ENCODE measurements around the gene CLSTN2.

The CLSTN2 gene

GRCh38 chr3:140370686-140371085, 435.7 kb downstream of the CLSTN2 start:
- Histone ChIP-seq H3K4me3 (no peak overlapping the region), H3K27ac (no peak overlapping the region)
- DNase-seq (ENCODE audit: low spot score): no peak
- no peak for TF ChIP-seq CTCF (IDR thresholded peaks at IDR 0.05)

GRCh38 chr3:140373234-140373633, 438.2 kb downstream of the CLSTN2 start:
- no peak for DNase-seq (ENCODE audit: low spot score)
- Histone ChIP-seq H3K27ac (no peak overlapping the region), H3K4me3 (no peak overlapping the region)
- no peak for TF ChIP-seq CTCF (IDR thresholded peaks at IDR 0.05)

- no peak overlapping the region for H3K4me3 ChIP-seq
- TF ChIP-seq CTCF (IDR thresholded peaks at IDR 0.05): no peak
- no peak for DNase-seq (ENCODE audit: low spot score)
- H3K27ac ChIP-seq: no peak overlapping the region
Measured at GRCh38 chr3:140375002-140375401, 440.0 kb downstream of the CLSTN2 start.

GRCh38 chr3:140376136-140376889, 441.3 kb downstream of the CLSTN2 start:
- no peak overlapping the region for H3K27ac ChIP-seq
- DNase-seq (ENCODE audit: low spot score): no peak
- TF ChIP-seq CTCF (IDR thresholded peaks at IDR 0.05): no peak

GRCh38 chr3:140377644-140378043, 442.7 kb downstream of the CLSTN2 start:
- H3K4me3 ChIP-seq: no peak overlapping the region
- no peak for TF ChIP-seq CTCF (IDR thresholded peaks at IDR 0.05)
- no peak for DNase-seq (ENCODE audit: low spot score)
- no peak overlapping the region for H3K27ac ChIP-seq

More at GRCh38 chr3:140376136-140376889, 441.3 kb downstream of the CLSTN2 start:
- H3K4me3 ChIP-seq: no peak overlapping the region

GRCh38 chr3:140378571-140379340, 443.8 kb downstream of the CLSTN2 start:
- Histone ChIP-seq H3K27ac (no peak overlapping the region), H3K4me3 (no peak overlapping the region)
- no peak for DNase-seq (ENCODE audit: low spot score)
- no peak for TF ChIP-seq CTCF (IDR thresholded peaks at IDR 0.05)

All from coronary artery (tissue), 2 donors.